Prostate gland (tissue), 2 donors: ENCODE data around the gene ABCA1. TPM values are rescaled to one million over a fixed set of nuclear protein-coding genes. Genes with fewer than 3 reads are reported as not detected.

Experiments used
- DNase-seq: peaks from one replicate; pipeline ENCODE4 v3.0.0-alpha.2; 2019; ENCODE audit warnings: low spot score
- H3K27ac ChIP-seq, 2 donors: fragments of 200-600 bp; sonication (generic); 2 replicates each; pipeline ENCODE4 v1.5.1; 2017 to 2019
- H3K27me3 ChIP-seq: fragments of 200-600 bp; sonication (generic); replicated peaks from 2 replicates; pipeline ENCODE4 v1.5.1; 2019; ENCODE audit not compliant: insufficient read depth
- H3K36me3 ChIP-seq, 2 donors: fragments of 200-600 bp; sonication (generic); 1 replicate in 1 of 2; 2 replicates in 1 of 2; pipeline versions ENCODE4 v1.5.1 to v1.8.1; 2017 to 2019
- H3K4me1 ChIP-seq: fragments of 200-600 bp; sonication (generic); replicated peaks from 2 replicates; pipeline ENCODE4 v1.5.1; 2019
- H3K4me3 ChIP-seq, 2 donors: fragments of 200-600 bp; sonication (generic); 2 replicates each; pipeline ENCODE4 v1.5.1; 2017 to 2019
- H3K9me3 ChIP-seq: fragments of 200-600 bp; sonication (generic); 2 replicates; pipeline ENCODE4 v1.5.1; 2017
- POLR2A ChIP-seq: fragments of 450-650 bp; IDR thresholded peaks from one replicate; pipeline ENCODE4 v1.6.1; 2016; ENCODE audit warnings: antibody characterized with exemption, mild to moderate bottlenecking
- POLR2AphosphoS5 ChIP-seq: sonication (generic); formaldehyde crosslinking; IDR thresholded peaks from one replicate; pipeline ENCODE4 v1.6.1; 2017; ENCODE audit warnings: antibody characterized with exemption
- WGBS: methylation state at CpG from one replicate; pipeline ENCODE4 v1.1.5; 2018; 5-methylcytosine and 5-hydroxymethylcytosine counted together
- intact Hi-C: fragments of 100-400 bp; cut with DNase I; formaldehyde crosslinking; loops from one replicate; pipeline ENCODE4 v1.14.2; 2022
- total RNA-seq, 2 donors: library from RNA; depleted of rRNA; stranded (reverse); fragments of >200 nt; gene quantifications; one replicate each; pipeline ENCODE4 v1.1.0, GENCODE V29; 2016
- TF ChIP-seq, protein P1 (sequence below), 4 experiments: fragments of 200-600 bp in 2 of 4; fragments of 450-650 bp in 2 of 4; sonication (generic) in 2 of 4; IDR thresholded peaks; 1 replicate in 3 of 4; 2 replicates in 1 of 4; pipeline ENCODE4 v1.5.1; 2016 to 2019; ENCODE audit warnings: antibody characterized with exemption in 4 of 4, mild to moderate bottlenecking in 2 of 4, moderate library complexity in 2 of 4

The ABCA1 gene
- total RNA-seq, 2 donors from 2014 or later = 11.0 to 63.7 TPM

DNA sequence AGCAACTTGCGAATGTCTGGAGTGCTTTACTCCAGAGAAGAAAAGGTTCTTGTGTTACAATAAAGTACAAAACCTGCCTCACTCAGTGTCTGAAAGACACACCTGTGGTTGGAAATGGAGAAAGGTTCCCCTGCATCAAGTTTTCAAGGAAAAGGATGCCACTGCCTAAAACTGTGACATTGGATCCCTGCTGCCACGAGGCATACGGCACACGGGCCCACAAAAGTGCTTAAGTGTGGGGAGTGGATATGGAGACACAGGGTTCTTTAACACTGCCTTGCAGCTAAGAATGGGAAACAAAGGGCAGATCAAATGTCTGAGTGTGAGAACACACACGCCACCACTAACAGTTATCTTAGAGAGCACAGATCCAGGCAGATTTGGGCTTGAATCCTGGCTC, 89.0 kb downstream of the ABCA1 start:
- H3K27me3 ChIP-seq = no peaks in the 10 kb centered on the region
- no peak for DNase-seq
- H3K9me3 ChIP-seq = no peaks in the 10 kb centered on the region
- 79% methylated on average over 5 of the region's 5 CpGs for WGBS
- no peak overlapping the region for H3K27ac ChIP-seq
- TF ChIP-seq, protein P1, sequence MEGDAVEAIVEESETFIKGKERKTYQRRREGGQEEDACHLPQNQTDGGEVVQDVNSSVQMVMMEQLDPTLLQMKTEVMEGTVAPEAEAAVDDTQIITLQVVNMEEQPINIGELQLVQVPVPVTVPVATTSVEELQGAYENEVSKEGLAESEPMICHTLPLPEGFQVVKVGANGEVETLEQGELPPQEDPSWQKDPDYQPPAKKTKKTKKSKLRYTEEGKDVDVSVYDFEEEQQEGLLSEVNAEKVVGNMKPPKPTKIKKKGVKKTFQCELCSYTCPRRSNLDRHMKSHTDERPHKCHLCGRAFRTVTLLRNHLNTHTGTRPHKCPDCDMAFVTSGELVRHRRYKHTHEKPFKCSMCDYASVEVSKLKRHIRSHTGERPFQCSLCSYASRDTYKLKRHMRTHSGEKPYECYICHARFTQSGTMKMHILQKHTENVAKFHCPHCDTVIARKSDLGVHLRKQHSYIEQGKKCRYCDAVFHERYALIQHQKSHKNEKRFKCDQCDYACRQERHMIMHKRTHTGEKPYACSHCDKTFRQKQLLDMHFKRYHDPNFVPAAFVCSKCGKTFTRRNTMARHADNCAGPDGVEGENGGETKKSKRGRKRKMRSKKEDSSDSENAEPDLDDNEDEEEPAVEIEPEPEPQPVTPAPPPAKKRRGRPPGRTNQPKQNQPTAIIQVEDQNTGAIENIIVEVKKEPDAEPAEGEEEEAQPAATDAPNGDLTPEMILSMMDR (IDR thresholded peaks at IDR 0.05) = no peak
- no peak for TF ChIP-seq POLR2AphosphoS5
- TF ChIP-seq POLR2A = no peak
- no peaks in the 10 kb centered on the region for H3K4me1 ChIP-seq
- peaks cover 0 to 10% of the 10 kb centered on the region in 2 donors for H3K36me3 ChIP-seq
- no peak overlapping the region for H3K4me3 ChIP-seq
- intact Hi-C loops = no loop called here

DNA sequence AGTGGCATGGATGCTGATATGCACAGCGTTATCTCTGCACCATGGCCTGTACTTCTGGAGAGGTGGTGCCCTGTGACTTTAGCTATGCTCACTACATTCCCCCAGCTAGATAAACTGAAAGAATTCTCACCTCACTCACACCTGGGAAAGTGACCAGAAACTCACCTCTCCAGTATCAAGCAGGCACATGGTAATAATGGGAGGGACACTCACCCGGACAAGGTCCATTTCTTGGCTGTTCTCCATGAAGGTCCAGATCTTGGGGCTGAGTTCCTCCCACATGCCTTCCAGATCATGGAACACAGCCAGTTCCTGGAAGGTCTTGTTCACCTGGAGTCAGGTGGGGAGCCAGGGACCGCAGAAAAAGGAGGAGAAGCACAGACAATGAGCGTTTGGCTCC, 91.2 kb downstream of the ABCA1 start:
- no peak for DNase-seq
- H3K4me3 ChIP-seq = no peak overlapping the region
- peaks cover 0 to 10% of the 10 kb centered on the region in 2 donors for H3K36me3 ChIP-seq
- H3K27ac ChIP-seq = no peak overlapping the region
- no peaks in the 10 kb centered on the region for H3K4me1 ChIP-seq
- intact Hi-C loops = no loop called here
- TF ChIP-seq POLR2A (no peak), POLR2AphosphoS5 (no peak)
- TF ChIP-seq, protein P1 (IDR thresholded peaks at IDR 0.05) = no peak
- no peaks in the 10 kb centered on the region for H3K27me3 ChIP-seq
- H3K9me3 ChIP-seq = no peaks in the 10 kb centered on the region
- 86% methylated on average over 4 of the region's 4 CpGs for WGBS

DNA sequence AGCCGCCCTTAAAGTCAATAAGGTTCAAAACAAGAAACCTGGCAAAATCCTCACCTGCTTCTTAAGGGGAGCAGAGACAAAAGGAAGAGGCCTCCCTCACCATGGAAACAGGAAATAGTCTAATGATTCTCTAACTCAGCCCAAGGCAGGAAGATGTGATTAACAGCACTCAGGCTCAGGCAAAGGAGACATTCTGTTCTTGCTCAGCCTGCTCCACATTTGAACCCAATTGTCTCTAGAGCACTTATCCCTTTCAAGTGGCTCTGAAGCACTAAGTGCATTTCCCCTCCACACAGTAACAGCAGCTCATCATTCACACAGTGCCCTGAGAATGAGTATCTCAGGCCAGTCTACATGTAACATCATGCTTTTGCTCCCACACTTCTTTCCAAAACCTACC, 91.7 kb downstream of the ABCA1 start:
- DNase-seq = no peak
- intact Hi-C loops = no loop called here
- 92% methylated on average over 1 of the region's 1 CpG for WGBS
- TF ChIP-seq, protein P1 (IDR thresholded peaks at IDR 0.05) = no peak
- TF ChIP-seq POLR2A = no peak
- no peak for TF ChIP-seq POLR2AphosphoS5
- Histone ChIP-seq H3K27ac (no peak overlapping the region), H3K27me3 (no peaks in the 10 kb centered on the region), H3K36me3 (peaks cover 0 to 10% of the 10 kb centered on the region in 2 donors), H3K4me1 (no peaks in the 10 kb centered on the region), H3K4me3 (no peak overlapping the region), H3K9me3 (no peaks in the 10 kb centered on the region)

DNA sequence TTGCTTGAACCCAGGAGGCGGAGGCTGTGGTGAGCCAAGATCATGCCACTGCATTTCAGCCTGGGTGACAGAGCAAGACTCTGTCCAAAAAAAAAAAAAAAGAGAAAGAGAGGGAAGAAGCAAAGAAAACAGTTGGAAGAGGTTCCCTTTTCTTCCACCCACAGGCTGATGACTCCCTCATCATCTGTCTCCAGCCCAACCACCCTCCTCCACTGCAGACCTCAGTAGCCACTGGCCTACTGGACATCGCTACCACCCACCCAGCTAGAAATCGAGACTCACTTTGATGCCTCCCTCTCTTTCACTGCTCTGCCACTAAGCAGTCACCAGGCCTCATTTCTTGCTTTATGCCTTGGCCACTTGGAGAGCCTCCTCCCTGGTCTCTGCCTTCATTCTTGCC, 92.8 kb downstream of the ABCA1 start:
- Histone ChIP-seq H3K4me3 (no peak overlapping the region), H3K36me3 (peaks cover 0 to 8% of the 10 kb centered on the region in 2 donors), H3K9me3 (no peaks in the 10 kb centered on the region), H3K4me1 (no peaks in the 10 kb centered on the region), H3K27ac (no peak overlapping the region), H3K27me3 (no peaks in the 10 kb centered on the region)
- intact Hi-C loops = no loop called here
- DNase-seq = no peak
- TF ChIP-seq, protein P1 (IDR thresholded peaks at IDR 0.05) = no peak
- no peak for TF ChIP-seq POLR2A
- TF ChIP-seq POLR2AphosphoS5 = no peak
- 97% methylated on average over 3 of the region's 3 CpGs for WGBS

DNA sequence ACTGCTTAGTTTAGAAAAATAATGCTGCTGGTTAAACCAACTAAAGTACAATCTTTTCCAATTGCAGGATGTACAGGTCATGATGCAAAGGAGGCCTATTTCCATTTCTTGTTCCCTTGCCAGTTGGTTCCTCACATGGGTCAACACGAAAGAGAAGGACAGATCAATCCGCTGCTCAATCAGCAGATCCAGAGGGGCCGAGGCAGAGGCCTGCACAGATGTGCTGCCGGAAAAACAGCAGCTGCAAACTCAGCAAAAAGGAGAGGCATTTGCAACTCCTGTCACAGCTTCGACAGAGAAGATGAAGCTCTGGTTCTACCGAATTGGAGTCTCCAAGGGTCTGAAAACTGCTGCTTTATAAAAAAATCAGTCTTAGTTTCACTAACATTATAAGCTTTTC, 94.3 kb downstream of the ABCA1 start:
- TF ChIP-seq POLR2AphosphoS5 (no peak), POLR2A (no peak)
- TF ChIP-seq, protein P1 (IDR thresholded peaks at IDR 0.05) = no peak
- intact Hi-C loops = no loop called here
- Histone ChIP-seq H3K4me1 (no peaks in the 10 kb centered on the region), H3K9me3 (no peaks in the 10 kb centered on the region), H3K27me3 (no peaks in the 10 kb centered on the region), H3K27ac (no peak overlapping the region), H3K36me3 (peaks cover 0 to 9% of the 10 kb centered on the region in 2 donors), H3K4me3 (no peak overlapping the region)
- WGBS = 79% methylated on average over 6 of the region's 6 CpGs
- no peak for DNase-seq
